ENCODE measurements around the gene PCBD2.

- TF ChIP-seq CTCF (IDR thresholded peaks at IDR 0.05) (no peak), POLR2AphosphoS5 (IDR thresholded peaks at IDR 0.05) (no peak)
Measured at GRCh38 chr5:134943547-134943946, 38.6 kb downstream of the PCBD2 start.

Data from sigmoid colon (tissue), 4 donors.